GM23338 (cell line): Measurements from ENCODE around the gene TUG1. TPM values are rescaled to one million over a fixed set of nuclear protein-coding genes. Genes with fewer than 3 reads are reported as not detected.

Source experiments
- ATAC-seq: fragments of 200-7000 bp; cut with Tn5 transposase; 3 replicates; pipeline ENCODE4 v1.9.1; 2020
- DNase-seq: peaks from one replicate; pipeline ENCODE4 v3.0.0-alpha.2; 2015; ENCODE audit warnings: low spot score
- H2AFZ ChIP-seq: fragments of 200-600 bp; sonication (generic); 2 replicates; pipeline ENCODE4 v1.8.0; 2016; ENCODE audit warnings: antibody characterized with exemption, mild to moderate bottlenecking, moderate library complexity
- H3F3A ChIP-seq: fragments of 200-600 bp; sonication (generic); replicated peaks from 2 replicates; pipeline ENCODE4 v1.8.0; 2017; ENCODE audit warnings: antibody characterized with exemption, mixed run types, low read depth
- H3K27ac ChIP-seq: fragments of 200-600 bp; sonication (generic); 2 replicates; pipeline ENCODE4 v1.6.1; 2016; ENCODE audit warnings: low read depth
- H3K27me3 ChIP-seq: fragments of 200-600 bp; sonication (generic); 2 replicates; pipeline ENCODE4 v1.8.0; 2016; ENCODE audit warnings: mild to moderate bottlenecking, mixed run types, moderate library complexity; ENCODE audit not compliant: insufficient read depth
- H3K36me3 ChIP-seq: fragments of 200-600 bp; sonication (generic); 2 replicates; pipeline ENCODE4 v1.8.0; 2016; ENCODE audit warnings: mild to moderate bottlenecking; ENCODE audit not compliant: insufficient read depth
- H3K4me1 ChIP-seq: fragments of 200-600 bp; sonication (generic); 2 replicates; pipeline ENCODE4 v1.8.0; 2016; ENCODE audit warnings: mild to moderate bottlenecking, moderate library complexity; ENCODE audit not compliant: insufficient read depth
- H3K4me2 ChIP-seq: fragments of 200-600 bp; sonication (generic); 2 replicates; pipeline ENCODE4 v1.7.1; 2017; ENCODE audit warnings: mixed run types
- H3K4me3 ChIP-seq: fragments of 200-600 bp; sonication (generic); 2 replicates; pipeline ENCODE4 v1.6.1; 2016; ENCODE audit warnings: mixed run types
- H3K79me2 ChIP-seq: fragments of 200-600 bp; sonication (generic); replicated peaks from 2 replicates; pipeline ENCODE4 v1.8.0; 2017; ENCODE audit warnings: mild to moderate bottlenecking; ENCODE audit not compliant: insufficient read depth
- H3K9me2 ChIP-seq: fragments of 200-600 bp; sonication (generic); 2 replicates; pipeline ENCODE4 v1.8.0; 2017; ENCODE audit not compliant: insufficient read depth
- H4K20me1 ChIP-seq: fragments of 200-600 bp; sonication (generic); replicated peaks from 2 replicates; pipeline ENCODE4 v1.8.0; 2017; ENCODE audit warnings: mild to moderate bottlenecking; ENCODE audit not compliant: insufficient read depth
- H3K27ac Mint-ChIP-seq: 2 replicates; pipeline ENCODE4 v1.8.0; 2020; ENCODE audit warnings: inconsistent platforms, mild to moderate bottlenecking, moderate library complexity, mixed read lengths
- H3K27me3 Mint-ChIP-seq: 3 replicates; pipeline ENCODE4 v1.8.0; 2022; ENCODE audit warnings: low read depth, mild to moderate bottlenecking, moderate library complexity, mixed read lengths, inconsistent platforms; ENCODE audit not compliant: insufficient read depth, poor library complexity
- H3K36me3 Mint-ChIP-seq: 3 replicates; pipeline ENCODE4 v1.8.0; 2021; ENCODE audit warnings: low read depth, mild to moderate bottlenecking, inconsistent platforms, moderate library complexity, mixed read lengths
- H3K4me1 Mint-ChIP-seq: 3 replicates; pipeline ENCODE4 v1.8.0; 2020; ENCODE audit warnings: mild to moderate bottlenecking, inconsistent platforms, mixed read lengths
- H3K4me3 Mint-ChIP-seq: 3 replicates; pipeline ENCODE4 v1.8.0; 2021; ENCODE audit warnings: moderate library complexity, mild to moderate bottlenecking, inconsistent platforms, mixed read lengths
- H3K9me3 Mint-ChIP-seq: 3 replicates; pipeline ENCODE4 v1.8.0; 2020; ENCODE audit warnings: moderate library complexity, mild to moderate bottlenecking, inconsistent platforms, mixed read lengths
- CREB1 ChIP-seq: fragments of 250-450 bp; sonication (Bioruptor Pico); IDR thresholded peaks from 2 replicates; pipeline ENCODE4 v1.5.0; 2020; ENCODE audit warnings: low read depth, mild to moderate bottlenecking, moderate library complexity
- EZH2 ChIP-seq: fragments of 200-600 bp; sonication (generic); IDR thresholded peaks from one replicate; pipeline ENCODE4 v1.8.0; 2017; ENCODE audit warnings: antibody characterized with exemption, mild to moderate bottlenecking, low read depth; ENCODE audit not compliant: unreplicated experiment
- EZH2phosphoT487 ChIP-seq: fragments of 200-600 bp; sonication (generic); IDR thresholded peaks from one replicate; pipeline ENCODE4 v1.8.1; 2018; ENCODE audit warnings: antibody characterized with exemption; ENCODE audit not compliant: unreplicated experiment
- JUNB ChIP-seq: IDR thresholded peaks from one replicate; pipeline ENCODE4 v1.6.1; 2016; ENCODE audit warnings: antibody characterized with exemption; ENCODE audit not compliant: unreplicated experiment
- NANOG ChIP-seq: IDR thresholded peaks from 2 replicates; pipeline ENCODE4 v1.6.1; 2016; ENCODE audit warnings: antibody characterized with exemption, borderline replicate concordance
- POLR2AphosphoS5 ChIP-seq: IDR thresholded peaks from 2 replicates; pipeline ENCODE4 v1.6.1; 2016; ENCODE audit warnings: antibody characterized with exemption, low read depth
- STAT1 ChIP-seq: IDR thresholded peaks from one replicate; pipeline ENCODE4 v1.6.1; 2016; ENCODE audit warnings: antibody characterized with exemption; ENCODE audit not compliant: unreplicated experiment
- ZNF114 ChIP-seq: fragments of 250-450 bp; sonication (Bioruptor Pico); IDR thresholded peaks from 2 replicates; pipeline ENCODE4 v1.5.0; 2020; ENCODE audit warnings: mild to moderate bottlenecking, moderate library complexity
- ZNF331 ChIP-seq: fragments of 250-450 bp; sonication (Bioruptor Pico); IDR thresholded peaks from 2 replicates; pipeline ENCODE4 v1.5.0; 2020; ENCODE audit warnings: low read depth, mild to moderate bottlenecking, moderate library complexity
- polyA plus RNA-seq: library from polyadenylated mRNA; unstranded; fragments of >200 nt; fragmentation: Nextera tagmentation; extraction: Ambion mirVana; gene quantifications from 2 replicates; pipeline ENCODE4 v1.2.1, GENCODE V29; 2016
- total RNA-seq: library from RNA; depleted of rRNA; stranded (reverse); fragments of >200 nt; shearing (Covaris generic); gene quantifications from 2 replicates; pipeline ENCODE4 v1.2.3, GENCODE V29; 2014
- TF ChIP-seq, protein P1 (sequence below): IDR thresholded peaks from 2 replicates; pipeline ENCODE4 v1.6.1; 2016; ENCODE audit warnings: antibody characterized with exemption
- TF ChIP-seq, protein P2 (sequence below), 2 experiments: fragments of 200-600 bp in 1 of 2; sonication (generic) in 1 of 2; conservative IDR thresholded peaks; 2 replicates each; pipeline versions ENCODE4 v1.5.1 to v1.6.1; 2016 to 2017; ENCODE audit warnings: antibody characterized with exemption in 2 of 2, low read depth in 2 of 2, mild to moderate bottlenecking in 2 of 2, moderate library complexity in 1 of 2
- TF ChIP-seq, protein P3 (sequence below): IDR thresholded peaks from one replicate; pipeline ENCODE4 v1.6.1; 2018; ENCODE audit warnings: antibody characterized with exemption; ENCODE audit not compliant: unreplicated experiment

The TUG1 gene
- total and polyA plus RNA-seq, 2 experiments from 2014 or later = 58.3 to 125 TPM

DNA sequence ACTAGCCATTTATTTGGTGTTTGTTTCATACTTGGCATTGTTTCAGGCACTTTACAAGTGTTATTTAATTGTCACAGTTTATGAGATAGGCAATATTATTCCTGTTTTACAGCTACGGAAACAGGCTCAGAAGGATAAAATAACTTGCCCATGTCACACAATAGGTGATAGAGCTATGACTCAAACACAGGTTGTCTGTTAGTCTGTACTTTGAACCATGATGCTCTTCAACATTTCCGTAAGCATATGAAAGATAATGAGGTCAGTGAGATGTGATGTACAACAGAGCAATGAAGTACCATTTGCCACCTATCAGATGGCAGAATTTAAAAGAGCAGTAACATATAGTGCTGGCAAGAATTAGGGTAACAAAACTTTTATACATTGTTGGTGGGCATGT, 15.3 kb downstream of the TUG1 start (continued):
- TF ChIP-seq CREB1 (CRISPR knock-in tag) = no peak
- TF ChIP-seq, protein P1, sequence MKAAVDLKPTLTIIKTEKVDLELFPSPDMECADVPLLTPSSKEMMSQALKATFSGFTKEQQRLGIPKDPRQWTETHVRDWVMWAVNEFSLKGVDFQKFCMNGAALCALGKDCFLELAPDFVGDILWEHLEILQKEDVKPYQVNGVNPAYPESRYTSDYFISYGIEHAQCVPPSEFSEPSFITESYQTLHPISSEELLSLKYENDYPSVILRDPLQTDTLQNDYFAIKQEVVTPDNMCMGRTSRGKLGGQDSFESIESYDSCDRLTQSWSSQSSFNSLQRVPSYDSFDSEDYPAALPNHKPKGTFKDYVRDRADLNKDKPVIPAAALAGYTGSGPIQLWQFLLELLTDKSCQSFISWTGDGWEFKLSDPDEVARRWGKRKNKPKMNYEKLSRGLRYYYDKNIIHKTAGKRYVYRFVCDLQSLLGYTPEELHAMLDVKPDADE = no peak
- TF ChIP-seq, protein P2, sequence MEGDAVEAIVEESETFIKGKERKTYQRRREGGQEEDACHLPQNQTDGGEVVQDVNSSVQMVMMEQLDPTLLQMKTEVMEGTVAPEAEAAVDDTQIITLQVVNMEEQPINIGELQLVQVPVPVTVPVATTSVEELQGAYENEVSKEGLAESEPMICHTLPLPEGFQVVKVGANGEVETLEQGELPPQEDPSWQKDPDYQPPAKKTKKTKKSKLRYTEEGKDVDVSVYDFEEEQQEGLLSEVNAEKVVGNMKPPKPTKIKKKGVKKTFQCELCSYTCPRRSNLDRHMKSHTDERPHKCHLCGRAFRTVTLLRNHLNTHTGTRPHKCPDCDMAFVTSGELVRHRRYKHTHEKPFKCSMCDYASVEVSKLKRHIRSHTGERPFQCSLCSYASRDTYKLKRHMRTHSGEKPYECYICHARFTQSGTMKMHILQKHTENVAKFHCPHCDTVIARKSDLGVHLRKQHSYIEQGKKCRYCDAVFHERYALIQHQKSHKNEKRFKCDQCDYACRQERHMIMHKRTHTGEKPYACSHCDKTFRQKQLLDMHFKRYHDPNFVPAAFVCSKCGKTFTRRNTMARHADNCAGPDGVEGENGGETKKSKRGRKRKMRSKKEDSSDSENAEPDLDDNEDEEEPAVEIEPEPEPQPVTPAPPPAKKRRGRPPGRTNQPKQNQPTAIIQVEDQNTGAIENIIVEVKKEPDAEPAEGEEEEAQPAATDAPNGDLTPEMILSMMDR (conservative IDR thresholded peaks at IDR 0.05; ENCODE audit: low read depth in 2 of 2) = no peak
- TF ChIP-seq NANOG = no peak
- TF ChIP-seq ZNF114 (CRISPR knock-in tag) = no peak
- TF ChIP-seq ZNF331 = no peak
- TF ChIP-seq, protein P3, sequence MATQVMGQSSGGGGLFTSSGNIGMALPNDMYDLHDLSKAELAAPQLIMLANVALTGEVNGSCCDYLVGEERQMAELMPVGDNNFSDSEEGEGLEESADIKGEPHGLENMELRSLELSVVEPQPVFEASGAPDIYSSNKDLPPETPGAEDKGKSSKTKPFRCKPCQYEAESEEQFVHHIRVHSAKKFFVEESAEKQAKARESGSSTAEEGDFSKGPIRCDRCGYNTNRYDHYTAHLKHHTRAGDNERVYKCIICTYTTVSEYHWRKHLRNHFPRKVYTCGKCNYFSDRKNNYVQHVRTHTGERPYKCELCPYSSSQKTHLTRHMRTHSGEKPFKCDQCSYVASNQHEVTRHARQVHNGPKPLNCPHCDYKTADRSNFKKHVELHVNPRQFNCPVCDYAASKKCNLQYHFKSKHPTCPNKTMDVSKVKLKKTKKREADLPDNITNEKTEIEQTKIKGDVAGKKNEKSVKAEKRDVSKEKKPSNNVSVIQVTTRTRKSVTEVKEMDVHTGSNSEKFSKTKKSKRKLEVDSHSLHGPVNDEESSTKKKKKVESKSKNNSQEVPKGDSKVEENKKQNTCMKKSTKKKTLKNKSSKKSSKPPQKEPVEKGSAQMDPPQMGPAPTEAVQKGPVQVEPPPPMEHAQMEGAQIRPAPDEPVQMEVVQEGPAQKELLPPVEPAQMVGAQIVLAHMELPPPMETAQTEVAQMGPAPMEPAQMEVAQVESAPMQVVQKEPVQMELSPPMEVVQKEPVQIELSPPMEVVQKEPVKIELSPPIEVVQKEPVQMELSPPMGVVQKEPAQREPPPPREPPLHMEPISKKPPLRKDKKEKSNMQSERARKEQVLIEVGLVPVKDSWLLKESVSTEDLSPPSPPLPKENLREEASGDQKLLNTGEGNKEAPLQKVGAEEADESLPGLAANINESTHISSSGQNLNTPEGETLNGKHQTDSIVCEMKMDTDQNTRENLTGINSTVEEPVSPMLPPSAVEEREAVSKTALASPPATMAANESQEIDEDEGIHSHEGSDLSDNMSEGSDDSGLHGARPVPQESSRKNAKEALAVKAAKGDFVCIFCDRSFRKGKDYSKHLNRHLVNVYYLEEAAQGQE = no peak
- TF ChIP-seq STAT1 = no peak
- TF ChIP-seq POLR2AphosphoS5 = no peak
- no peak for TF ChIP-seq JUNB
- TF ChIP-seq EZH2phosphoT487 = no peak

DNA sequence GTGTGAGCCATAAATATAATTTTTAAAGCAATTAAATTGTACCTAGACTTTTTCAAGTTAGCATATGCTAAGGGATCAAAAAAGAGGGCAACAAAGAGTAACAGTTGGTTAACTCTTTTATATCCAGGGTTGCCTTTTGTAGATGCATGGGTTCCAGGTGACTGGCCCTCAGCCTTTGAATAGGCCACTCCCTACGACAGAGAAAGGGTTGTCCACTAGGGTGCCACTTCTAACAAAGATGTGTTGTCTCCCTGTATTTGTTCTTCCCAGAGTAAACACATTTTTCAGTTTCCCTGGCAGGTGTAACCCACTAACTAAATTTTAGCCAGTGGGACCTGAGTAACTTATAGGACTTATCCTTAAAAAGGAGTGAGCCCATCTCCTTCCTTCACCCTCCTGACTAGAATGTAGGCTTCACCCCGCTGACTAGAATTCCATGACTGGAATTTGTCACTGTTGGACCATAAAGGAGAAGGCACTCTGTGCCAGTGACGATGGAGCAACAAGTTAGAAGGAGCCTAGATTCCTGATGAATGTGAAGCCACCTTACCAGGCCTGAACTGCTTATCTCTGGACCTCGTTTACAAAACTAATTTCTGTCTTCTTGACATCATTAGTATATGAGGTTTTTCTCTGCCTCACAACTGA, 16.6 kb downstream of the TUG1 start:
- Histone ChIP-seq H3K4me1 (no peaks in the 10 kb centered on the region; the same call in 1 of the 2 replicates), H3K9me2 (peaks cover 4% of the 10 kb centered on the region; the same call in 1 of the 2 replicates), H4K20me1 (no peaks in the 10 kb centered on the region), H3K79me2 (no peaks in the 10 kb centered on the region), H2AFZ (no peak overlapping the region), H3F3A (no peaks in the 10 kb centered on the region), H3K36me3 (no peaks in the 10 kb centered on the region), H3K27ac (0 out of 2 replicates have a peak overlapping the region, but pooled peaks have one; percentile 19), H3K27me3 (no peaks in the 10 kb centered on the region), H3K4me2 (no peak overlapping the region), H3K4me3 (no peak overlapping the region)
- H3K27me3 Mint-ChIP-seq = no peaks in the 10 kb centered on the region
- ATAC-seq (peak; percentile 83), DNase-seq (peak; percentile 28)
- no peak overlapping the region for H3K27ac Mint-ChIP-seq
- no peak overlapping the region for H3K4me3 Mint-ChIP-seq
- H3K36me3 Mint-ChIP-seq = peaks cover 16% of the 10 kb centered on the region; the same call in 2 of the 3 replicates
- peaks cover 21% of the 10 kb centered on the region; the same call in 2 of the 3 replicates for H3K9me3 Mint-ChIP-seq
- no peak for TF ChIP-seq EZH2
- TF ChIP-seq, protein P2 (conservative IDR thresholded peaks at IDR 0.05; ENCODE audit: low read depth in 2 of 2) = peak in 1 of 2 experiments; percentile 18; a peak in 1 of 4 replicates
- no peaks in the 10 kb centered on the region for H3K4me1 Mint-ChIP-seq
